D721Med (cell line): ENCODE data around the gene PLEKHH1.
"Not testable (repeated sequence)": the region's sequence is repeated elsewhere in the genome, so short reads cannot be mapped to it uniquely, and the experiment has no call there.

Experiments used
- DNase-seq: peaks from one replicate; pipeline ENCODE4 v3.0.0; 2011; ENCODE audit warnings: low spot score; ENCODE audit not compliant: insufficient read length
- FAIRE-seq: peaks from 2 replicates; lab custom pipeline; 2011; peaks lifted over from hg19 to GRCh38; lab: Jason Lieb, UNC
- TF ChIP-seq, protein P1 (sequence below): IDR thresholded peaks from 2 replicates; pipeline ENCODE4 v1.5.1; 2012; ENCODE audit warnings: mild to moderate bottlenecking, control low read depth; ENCODE audit not compliant: insufficient read depth; ENCODE audit errors: missing control alignments

Gene PLEKHH1

DNA sequence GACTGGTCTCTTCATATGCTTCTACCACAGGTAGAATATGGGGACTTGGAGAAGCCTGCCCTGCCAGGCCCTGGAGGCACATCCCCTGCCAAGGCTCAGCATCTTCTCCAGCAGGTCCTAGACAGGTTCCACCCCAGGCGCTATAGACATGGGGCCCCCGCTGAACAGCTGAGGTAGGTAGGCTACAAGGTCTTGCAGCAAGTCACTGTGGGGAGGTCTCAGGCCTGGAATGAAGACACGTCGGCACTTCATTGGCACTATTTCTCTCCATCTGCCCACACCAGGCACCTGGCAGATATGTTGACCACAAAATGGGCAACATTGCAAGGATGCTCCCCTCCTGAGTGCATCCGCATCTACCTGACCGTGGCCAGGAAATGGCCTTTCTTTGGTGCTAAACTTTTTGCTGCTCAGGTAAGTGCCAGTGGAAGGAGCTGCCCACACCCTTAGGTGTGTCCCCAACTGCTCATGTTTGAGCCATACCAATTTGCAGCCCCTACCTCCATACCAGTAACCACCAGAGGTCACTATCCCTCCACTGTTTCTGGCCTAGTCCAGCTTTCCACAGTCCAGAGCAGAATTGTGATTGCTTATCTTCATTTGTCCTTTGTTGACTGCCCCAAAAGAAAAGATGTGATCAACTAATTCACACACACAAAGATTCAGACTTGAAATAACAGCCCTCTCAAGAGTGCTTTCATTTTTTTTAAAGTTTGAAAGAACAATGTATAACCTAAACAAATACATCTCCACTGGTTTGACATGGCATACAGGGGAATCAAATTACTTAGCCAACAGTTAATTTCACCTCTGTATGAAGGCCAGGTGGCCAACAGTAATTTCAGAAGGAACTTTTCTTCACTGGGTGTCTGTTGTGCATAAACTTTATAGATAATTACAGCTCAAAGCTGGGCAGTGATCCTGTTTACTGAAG, 50.9 kb downstream of the PLEKHH1 start:
- FAIRE-seq, result no peak
- DNase-seq, result no peak
- TF ChIP-seq, protein P1, sequence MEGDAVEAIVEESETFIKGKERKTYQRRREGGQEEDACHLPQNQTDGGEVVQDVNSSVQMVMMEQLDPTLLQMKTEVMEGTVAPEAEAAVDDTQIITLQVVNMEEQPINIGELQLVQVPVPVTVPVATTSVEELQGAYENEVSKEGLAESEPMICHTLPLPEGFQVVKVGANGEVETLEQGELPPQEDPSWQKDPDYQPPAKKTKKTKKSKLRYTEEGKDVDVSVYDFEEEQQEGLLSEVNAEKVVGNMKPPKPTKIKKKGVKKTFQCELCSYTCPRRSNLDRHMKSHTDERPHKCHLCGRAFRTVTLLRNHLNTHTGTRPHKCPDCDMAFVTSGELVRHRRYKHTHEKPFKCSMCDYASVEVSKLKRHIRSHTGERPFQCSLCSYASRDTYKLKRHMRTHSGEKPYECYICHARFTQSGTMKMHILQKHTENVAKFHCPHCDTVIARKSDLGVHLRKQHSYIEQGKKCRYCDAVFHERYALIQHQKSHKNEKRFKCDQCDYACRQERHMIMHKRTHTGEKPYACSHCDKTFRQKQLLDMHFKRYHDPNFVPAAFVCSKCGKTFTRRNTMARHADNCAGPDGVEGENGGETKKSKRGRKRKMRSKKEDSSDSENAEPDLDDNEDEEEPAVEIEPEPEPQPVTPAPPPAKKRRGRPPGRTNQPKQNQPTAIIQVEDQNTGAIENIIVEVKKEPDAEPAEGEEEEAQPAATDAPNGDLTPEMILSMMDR, result peak; percentile 68

DNA sequence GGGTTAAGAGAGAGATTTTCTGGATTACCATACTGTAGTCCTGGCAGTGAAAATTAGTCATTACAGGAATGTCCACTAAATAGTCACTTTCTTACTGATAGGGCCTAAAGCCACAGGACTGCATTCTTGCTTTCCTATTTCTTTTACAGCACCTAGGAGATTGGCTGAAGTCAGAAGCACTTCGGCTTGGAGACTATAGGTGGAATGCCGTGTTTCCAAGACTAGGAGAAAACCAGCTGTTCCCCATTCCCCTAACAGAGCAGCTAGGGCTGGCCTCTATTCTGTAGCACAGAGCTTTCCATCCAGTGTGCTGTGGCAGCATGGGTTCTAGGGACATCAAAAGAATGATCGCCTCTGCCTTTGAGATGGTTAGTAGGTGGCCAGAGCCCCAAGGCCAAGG, 51.9 kb downstream of the PLEKHH1 start:
- TF ChIP-seq, protein P1, result no peak
- FAIRE-seq (no peak), DNase-seq (no peak)

DNA sequence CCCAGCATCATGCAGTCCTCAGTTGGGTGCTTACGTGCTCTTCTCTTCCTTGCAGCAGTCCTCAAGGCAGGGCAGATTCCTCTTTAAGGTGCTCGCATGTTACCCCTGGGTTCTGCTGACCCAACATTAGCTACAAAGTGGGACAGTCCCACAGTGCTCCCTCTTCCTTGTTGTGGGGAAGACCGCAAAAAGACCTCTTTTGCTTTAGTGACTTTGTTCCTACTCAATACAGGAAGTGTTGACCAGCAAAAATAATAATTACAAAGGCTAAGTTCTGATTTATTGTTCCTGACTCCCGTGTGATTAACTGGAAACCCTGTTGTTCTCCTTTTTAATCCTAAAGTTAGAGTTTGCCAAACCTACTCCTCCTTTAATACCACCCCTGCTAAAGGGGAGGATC, 53.3 kb downstream of the PLEKHH1 start:
- DNase-seq (no peak), FAIRE-seq (no peak)

DNA sequence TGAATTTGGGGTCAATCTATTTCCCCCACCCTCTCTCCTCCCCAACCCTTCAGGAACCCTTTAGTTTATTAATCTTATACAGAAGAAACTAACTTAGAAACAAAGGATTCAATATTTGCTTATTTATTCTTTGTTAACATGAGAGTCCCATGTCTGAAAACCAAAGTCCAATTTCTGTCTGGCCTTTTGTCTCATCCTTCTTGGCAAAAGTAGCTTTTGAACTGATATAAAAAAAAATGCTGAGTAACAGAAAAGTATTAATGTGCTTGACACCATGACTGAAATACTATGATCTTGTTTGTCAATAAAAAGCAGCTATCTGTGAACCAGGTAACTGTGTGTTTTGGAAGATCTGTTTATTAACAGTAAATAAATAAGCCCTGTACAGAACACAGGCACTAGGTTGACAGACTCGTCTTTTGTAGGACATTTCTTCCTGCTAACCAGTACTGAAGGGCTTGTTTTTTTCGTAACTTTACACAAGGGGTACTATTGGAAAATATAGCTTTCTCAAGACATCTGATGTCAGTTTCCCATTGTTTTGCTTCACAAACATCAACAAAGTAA, 56.2 kb downstream of the PLEKHH1 start:
- TF ChIP-seq, protein P1, result no peak
- DNase-seq, result no peak
- peak; percentile 91 for FAIRE-seq

More for the DNA sequence above, 53.3 kb downstream of the PLEKHH1 start:
- TF ChIP-seq, protein P1, result no peak

DNA sequence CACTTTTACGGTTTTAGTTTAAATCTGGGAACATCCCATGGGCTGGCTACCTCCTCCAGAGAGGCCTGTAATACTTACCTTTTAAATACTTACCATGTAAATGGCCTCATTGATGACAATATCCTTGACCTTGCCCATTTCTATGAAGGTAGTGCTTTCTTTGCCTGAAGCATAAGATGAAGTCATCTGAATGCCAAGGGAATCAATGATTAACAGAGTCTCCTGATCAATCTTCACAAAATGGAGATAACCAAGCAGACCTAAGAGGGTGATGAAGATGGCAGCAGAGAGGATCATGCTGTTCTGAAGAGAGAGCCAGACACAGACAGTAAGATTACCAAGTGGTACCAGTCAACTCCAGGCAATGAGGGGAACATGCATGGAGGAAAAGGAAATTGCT, 60.6 kb downstream of the PLEKHH1 start:
- FAIRE-seq, result not testable (repeated sequence)

DNA sequence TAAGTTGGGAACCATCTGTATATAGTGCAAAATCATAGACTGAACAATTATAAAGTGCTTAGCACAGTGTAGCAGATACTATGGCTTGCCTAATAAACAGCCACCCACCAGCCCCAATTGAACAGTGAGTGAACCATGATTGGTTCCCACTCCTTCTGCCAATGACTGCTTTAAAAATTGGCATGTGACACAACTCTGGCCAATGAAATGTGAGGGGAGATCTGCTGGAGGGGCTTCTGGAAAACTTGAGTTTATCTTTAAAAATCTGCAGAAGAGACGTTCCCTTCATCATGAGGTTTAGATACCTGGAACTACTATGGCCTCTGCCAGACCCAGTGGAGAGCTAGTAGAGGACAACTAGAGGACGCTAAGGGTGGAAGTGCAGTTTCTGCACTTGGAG, 62.3 kb downstream of the PLEKHH1 start:
- DNase-seq (no peak), FAIRE-seq (no peak)
- TF ChIP-seq, protein P1, result no peak

More for the DNA sequence above, 60.6 kb downstream of the PLEKHH1 start:
- DNase-seq, result not testable (repeated sequence)

DNA sequence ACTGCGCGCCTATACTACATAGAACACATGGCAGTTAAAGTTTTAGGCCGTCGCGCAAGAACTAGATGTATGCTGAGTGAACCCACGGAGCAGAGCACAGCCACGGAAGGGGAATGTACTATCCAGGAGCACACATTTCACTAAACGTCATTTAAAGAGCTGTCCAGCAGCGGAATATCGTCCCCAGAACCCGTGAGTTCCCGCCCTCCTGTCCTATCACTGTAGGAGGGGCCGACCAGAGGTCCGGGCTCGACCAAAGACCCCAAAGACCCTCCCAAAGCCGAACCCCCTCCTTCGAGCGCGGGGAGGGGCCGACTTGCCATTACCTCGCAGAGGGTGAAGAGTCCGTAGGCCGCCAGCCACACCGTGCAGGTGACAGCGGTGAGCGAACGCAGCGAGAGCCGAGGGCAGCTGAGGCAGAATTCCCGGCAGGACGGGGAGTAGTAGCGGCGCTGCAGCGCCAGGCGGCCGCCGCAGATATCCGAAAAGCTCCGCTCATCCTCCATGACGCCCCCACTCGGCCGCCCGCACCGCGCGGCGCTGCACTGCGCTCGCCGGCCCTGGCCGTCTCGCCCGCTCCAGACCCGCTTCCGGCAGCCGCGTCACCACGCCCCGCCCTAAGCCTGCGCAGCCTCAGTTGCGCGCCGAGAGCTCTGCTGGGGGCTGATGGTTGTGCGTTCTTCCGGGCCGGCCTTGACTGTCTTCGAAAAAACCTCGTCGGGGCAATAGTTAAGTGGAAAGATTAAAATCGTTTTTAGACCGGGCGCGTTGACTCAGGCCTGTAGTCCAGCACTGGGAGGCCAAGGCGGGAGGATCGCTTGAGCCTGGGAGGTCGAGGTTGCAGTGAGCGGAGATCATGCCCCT, 66.8 kb downstream of the PLEKHH1 start, which contains the start of gene PIGH:
TSS of gene PIGH (minus strand) at position 571 of the 864 bp plus-strand sequence. CDS start at position 506, 65 bp downstream.
- TF ChIP-seq, protein P1, result peak; percentile 37

DNA sequence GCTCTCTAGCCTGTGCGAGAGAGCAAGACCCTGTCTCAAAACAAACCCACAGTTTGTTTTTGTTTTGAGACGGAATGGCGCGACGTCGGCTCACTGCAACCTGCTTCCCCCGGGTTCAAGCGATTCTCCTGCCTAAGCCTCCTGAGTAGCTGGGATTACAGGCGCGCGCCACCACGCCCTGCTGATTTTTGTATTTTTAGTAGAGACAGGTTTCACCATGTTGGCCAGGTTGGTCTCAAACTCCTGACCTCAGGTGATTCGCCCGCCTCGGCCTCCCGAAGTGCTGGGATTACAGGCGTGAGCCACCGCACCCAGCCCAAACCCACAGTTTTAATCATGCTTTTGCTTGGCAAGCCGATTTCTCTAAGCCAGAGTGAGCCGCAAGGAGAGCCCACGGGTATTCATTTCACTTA, 67.5 kb downstream of the PLEKHH1 start:
- not testable (repeated sequence) for DNase-seq, FAIRE-seq

More for the DNA sequence above, 66.8 kb downstream of the PLEKHH1 start, which contains the start of gene PIGH:
- no peak for FAIRE-seq
- DNase-seq, result peak; percentile 85
